ENCODE data around the gene ADGRB2. TPM values are rescaled to one million over a fixed set of nuclear protein-coding genes. Genes with fewer than 3 reads are reported as not detected.

ADGRB2 gene
- total RNA-seq, 1 experiment from 2014 or later: 2.9 TPM

DNA sequence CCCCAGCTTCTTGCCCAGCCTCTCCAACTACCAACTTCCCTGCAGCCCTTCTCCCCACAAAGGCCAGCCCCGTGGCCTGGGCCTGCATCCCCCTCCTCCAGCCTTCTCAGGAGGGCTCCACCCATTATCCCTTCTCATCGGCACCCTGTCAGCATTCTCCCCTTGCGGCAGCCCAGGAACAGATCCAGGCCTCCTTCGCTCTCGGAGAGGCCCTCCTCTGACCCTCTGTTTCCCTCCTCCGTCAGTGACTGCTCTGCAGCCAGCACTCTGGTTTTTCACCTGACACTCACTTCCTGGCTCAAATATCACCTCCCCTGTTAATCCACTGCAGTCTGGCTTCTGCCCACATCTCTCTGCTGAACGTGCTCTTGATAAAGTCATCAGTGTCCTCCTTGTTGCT lies 17.5 kb downstream of the ADGRB2 start:
- no peaks in the 10 kb centered on the region for H3K9me3 Mint-ChIP-seq (ENCODE audit: low read depth, unreplicated experiment)
- DNase-seq: no peak
- no peaks in the 10 kb centered on the region for H3K36me3 Mint-ChIP-seq (ENCODE audit: insufficient read depth, unreplicated experiment)
- peaks cover 18% of the 10 kb centered on the region for H3K4me1 Mint-ChIP-seq (ENCODE audit: low read depth, unreplicated experiment)
- TF ChIP-seq, protein P1, sequence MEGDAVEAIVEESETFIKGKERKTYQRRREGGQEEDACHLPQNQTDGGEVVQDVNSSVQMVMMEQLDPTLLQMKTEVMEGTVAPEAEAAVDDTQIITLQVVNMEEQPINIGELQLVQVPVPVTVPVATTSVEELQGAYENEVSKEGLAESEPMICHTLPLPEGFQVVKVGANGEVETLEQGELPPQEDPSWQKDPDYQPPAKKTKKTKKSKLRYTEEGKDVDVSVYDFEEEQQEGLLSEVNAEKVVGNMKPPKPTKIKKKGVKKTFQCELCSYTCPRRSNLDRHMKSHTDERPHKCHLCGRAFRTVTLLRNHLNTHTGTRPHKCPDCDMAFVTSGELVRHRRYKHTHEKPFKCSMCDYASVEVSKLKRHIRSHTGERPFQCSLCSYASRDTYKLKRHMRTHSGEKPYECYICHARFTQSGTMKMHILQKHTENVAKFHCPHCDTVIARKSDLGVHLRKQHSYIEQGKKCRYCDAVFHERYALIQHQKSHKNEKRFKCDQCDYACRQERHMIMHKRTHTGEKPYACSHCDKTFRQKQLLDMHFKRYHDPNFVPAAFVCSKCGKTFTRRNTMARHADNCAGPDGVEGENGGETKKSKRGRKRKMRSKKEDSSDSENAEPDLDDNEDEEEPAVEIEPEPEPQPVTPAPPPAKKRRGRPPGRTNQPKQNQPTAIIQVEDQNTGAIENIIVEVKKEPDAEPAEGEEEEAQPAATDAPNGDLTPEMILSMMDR (IDR thresholded peaks at IDR 0.05; ENCODE audit: unreplicated experiment): no peak
- no peak overlapping the region for H3K4me3 Mint-ChIP-seq (ENCODE audit: low read depth, unreplicated experiment)
- CTCF ChIA-PET: interaction anchor here (0.8 to 1.4 kb wide), 3 partner anchors 12 to 88 kb away, joined by 5 to 6 read pairs (median 6); no protein-coding TSS in a partner anchor
- no peak overlapping the region for H3K27ac Mint-ChIP-seq (ENCODE audit: unreplicated experiment)
- no TSS peak for BruUV-seq (replicated peaks)
- H3K27me3 Mint-ChIP-seq (ENCODE audit: unreplicated experiment): peaks cover 66% of the 10 kb centered on the region
- intact Hi-C loops (cut with micrococcal nuclease; ENCODE audit: unreplicated experiment): no loop called here

GRCh38 chr1:31745946-31746670 lies 18.0 kb downstream of the ADGRB2 start:
- TF ChIP-seq, protein P1 (IDR thresholded peaks at IDR 0.05; ENCODE audit: unreplicated experiment): no peak
- peaks cover 18% of the 10 kb centered on the region for H3K4me1 Mint-ChIP-seq (ENCODE audit: low read depth, unreplicated experiment)
- H3K9me3 Mint-ChIP-seq (ENCODE audit: low read depth, unreplicated experiment): no peaks in the 10 kb centered on the region
- no peak overlapping the region for H3K4me3 Mint-ChIP-seq (ENCODE audit: low read depth, unreplicated experiment)
- no peak for DNase-seq
- H3K36me3 Mint-ChIP-seq (ENCODE audit: insufficient read depth, unreplicated experiment): no peaks in the 10 kb centered on the region
- intact Hi-C loops (cut with micrococcal nuclease; ENCODE audit: unreplicated experiment): loop anchor here (1.0 kb wide), 1 partner anchor 82 kb away; no protein-coding TSS in a partner anchor
- BruUV-seq (replicated peaks): no TSS peak
- H3K27me3 Mint-ChIP-seq (ENCODE audit: unreplicated experiment): peaks cover 65% of the 10 kb centered on the region
- no peak overlapping the region for H3K27ac Mint-ChIP-seq (ENCODE audit: unreplicated experiment)
- CTCF ChIA-PET: interaction anchor here (0.7 to 2.2 kb wide), 12 partner anchors 12 to 128 kb away, joined by 3 to 30 read pairs (median 6); no protein-coding TSS in a partner anchor

- Mint-ChIP-seq H3K27ac (ENCODE audit: unreplicated experiment) (no peak overlapping the region), H3K36me3 (ENCODE audit: insufficient read depth, unreplicated experiment) (no peaks in the 10 kb centered on the region), H3K27me3 (ENCODE audit: unreplicated experiment) (peaks cover 65% of the 10 kb centered on the region), H3K4me3 (ENCODE audit: low read depth, unreplicated experiment) (no peak overlapping the region), H3K4me1 (ENCODE audit: low read depth, unreplicated experiment) (peaks cover 18% of the 10 kb centered on the region), H3K9me3 (ENCODE audit: low read depth, unreplicated experiment) (no peaks in the 10 kb centered on the region)
- peak; percentile 84 for DNase-seq
- TF ChIP-seq, protein P1 (IDR thresholded peaks at IDR 0.05; ENCODE audit: unreplicated experiment): peak; percentile 68
- CTCF ChIA-PET: interaction anchor here (0.7 to 2.2 kb wide), 14 partner anchors 11 to 219 kb away, joined by 3 to 30 read pairs (median 5); no protein-coding TSS in a partner anchor
- no TSS peak for BruUV-seq (replicated peaks)
- intact Hi-C loops (cut with micrococcal nuclease; ENCODE audit: unreplicated experiment): loop anchor here (1.0 kb wide), 1 partner anchor 81 kb away; no protein-coding TSS in a partner anchor
Measured at GRCh38 chr1:31745096-31745945, 18.8 kb downstream of the ADGRB2 start.

DNA sequence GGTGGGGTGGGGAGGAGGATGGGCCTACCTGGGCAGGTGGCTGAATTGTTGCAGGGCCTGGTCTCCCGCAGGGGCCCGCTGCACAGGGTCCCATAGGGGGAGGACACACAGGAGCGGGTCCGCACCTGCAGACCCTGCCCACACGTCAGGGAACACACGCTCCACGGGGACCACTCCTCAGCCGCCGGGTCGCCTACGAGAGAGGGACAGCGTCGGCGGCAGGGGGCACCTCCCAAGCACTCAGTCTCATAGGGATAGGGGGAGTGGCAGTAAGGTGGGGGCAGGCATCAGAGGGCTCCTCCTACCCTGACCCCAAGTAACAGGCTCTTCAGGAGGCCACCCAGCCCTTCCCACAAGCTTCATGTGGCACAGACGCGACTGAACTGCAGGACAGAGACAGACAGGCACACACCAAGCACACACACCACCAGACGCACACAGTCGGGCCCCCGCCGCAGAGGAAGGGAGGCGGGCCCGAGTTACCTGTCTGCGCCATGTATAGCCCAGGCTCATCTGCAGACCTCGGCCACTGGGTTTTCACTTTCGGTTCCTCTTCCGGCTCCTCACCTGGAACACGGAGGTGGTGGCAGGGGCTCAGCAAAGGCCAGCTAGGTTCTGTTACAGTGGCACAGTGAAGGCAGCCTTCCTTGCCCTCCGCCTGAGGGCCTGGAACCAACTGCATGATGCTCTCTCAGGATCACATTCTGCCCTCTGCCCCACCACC lies 19.8 kb downstream of the ADGRB2 start:
- CTCF ChIA-PET: interaction anchor here (1.5 to 2.2 kb wide), 2 partner anchors 44 to 126 kb away, joined by 3 to 30 read pairs; no protein-coding TSS in a partner anchor
- BruUV-seq (replicated peaks): no TSS peak
- intact Hi-C loops (cut with micrococcal nuclease; ENCODE audit: unreplicated experiment): no loop called here
- H3K9me3 Mint-ChIP-seq (ENCODE audit: low read depth, unreplicated experiment): no peaks in the 10 kb centered on the region
- H3K27me3 Mint-ChIP-seq (ENCODE audit: unreplicated experiment): peaks cover 65% of the 10 kb centered on the region
- H3K36me3 Mint-ChIP-seq (ENCODE audit: insufficient read depth, unreplicated experiment): no peaks in the 10 kb centered on the region
- no peak overlapping the region for H3K27ac Mint-ChIP-seq (ENCODE audit: unreplicated experiment)
- TF ChIP-seq, protein P1 (IDR thresholded peaks at IDR 0.05; ENCODE audit: unreplicated experiment): no peak
- H3K4me1 Mint-ChIP-seq (ENCODE audit: low read depth, unreplicated experiment): peaks cover 24% of the 10 kb centered on the region
- H3K4me3 Mint-ChIP-seq (ENCODE audit: low read depth, unreplicated experiment): no peak overlapping the region
- no peak for DNase-seq
